H1 (cell line): ENCODE data around the gene TAX1BP1.

Source experiments
- ATF3 ChIP-seq: IDR thresholded peaks from 2 replicates; pipeline ENCODE4 v1.6.1; 2011; ENCODE audit warnings: low read depth, mild to moderate bottlenecking, low read length; ENCODE audit not compliant: insufficient read depth
- CTCF ChIP-seq, 3 experiments: IDR thresholded peaks; 1 replicate in 2 of 3; 2 replicates in 1 of 3; pipeline versions ENCODE4 v1.5.1 to v1.6.1; 2011; ENCODE audit warnings: low read length in 3 of 3, mild to moderate bottlenecking in 3 of 3, inconsistent platforms in 2 of 3, low read depth in 1 of 3, moderate library complexity in 1 of 3; ENCODE audit not compliant: insufficient read depth in 1 of 3; ENCODE audit errors: control extremely low read depth in 1 of 3
- EP300 ChIP-seq, 2 experiments: IDR thresholded peaks; 1 replicate in 1 of 2; 2 replicates in 1 of 2; pipeline ENCODE4 v1.6.1; 2011 to 2012; ENCODE audit warnings: low read depth in 2 of 2, low read length in 2 of 2, mild to moderate bottlenecking in 2 of 2, borderline replicate concordance in 1 of 2, inconsistent platforms in 1 of 2, moderate library complexity in 1 of 2
- POLR2AphosphoS5 ChIP-seq: IDR thresholded peaks from 2 replicates; pipeline ENCODE4 v1.6.1; 2011; ENCODE audit warnings: low read depth, low read length
- RAD21 ChIP-seq, 2 experiments: IDR thresholded peaks in 1 of 2; conservative IDR thresholded peaks in 1 of 2; 2 replicates each; pipeline ENCODE4 v1.6.1; 2011; ENCODE audit warnings: low read depth in 2 of 2, low read length in 2 of 2, improper control_type of control experiment in 1 of 2, inconsistent platforms in 1 of 2, mild to moderate bottlenecking in 1 of 2, moderate library complexity in 1 of 2
- YY1 ChIP-seq: IDR thresholded peaks from 2 replicates; pipeline ENCODE4 v1.6.1; 2011; ENCODE audit warnings: low read depth, mild to moderate bottlenecking, low read length

DNA sequence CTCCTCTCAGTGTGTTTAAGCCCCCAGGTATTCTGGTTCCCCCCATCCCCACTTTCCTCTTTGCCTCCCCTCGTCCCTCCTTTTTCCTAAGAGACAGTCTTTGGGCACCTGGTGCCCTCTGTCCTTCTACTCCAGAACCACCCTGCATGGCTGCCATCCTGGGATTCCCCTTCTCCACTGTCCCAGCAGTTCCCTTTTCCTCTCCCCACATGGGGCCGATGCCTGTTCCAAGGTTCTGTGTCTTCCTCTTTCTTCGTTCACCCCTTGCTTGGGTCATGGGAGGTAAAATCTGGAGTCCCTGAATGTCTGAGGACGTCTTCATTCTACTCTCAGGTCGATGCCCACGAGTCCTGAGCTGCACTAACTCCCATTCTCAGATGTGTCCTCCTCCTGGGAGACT lies 120.8 kb downstream of the TAX1BP1 start:
- TF ChIP-seq ATF3 (no peak), EP300 (IDR thresholded peaks at IDR 0.05; ENCODE audit: borderline replicate concordance in 1 of 2, low read depth in 2 of 2, low read length in 2 of 2) (no peak), YY1 (no peak), RAD21 (IDR thresholded peaks at IDR 0.05 in 1 of 2, conservative IDR thresholded peaks at IDR 0.05 in 1 of 2; ENCODE audit: low read depth in 2 of 2, low read length in 2 of 2) (no peak), POLR2AphosphoS5 (no peak), CTCF (IDR thresholded peaks at IDR 0.05; ENCODE audit: control extremely low read depth in 1 of 3, insufficient read depth in 1 of 3, low read depth in 1 of 3, low read length in 3 of 3) (no peak)
